ENCODE results near the gene TMPRSS3. TPM values are rescaled to one million over a fixed set of nuclear protein-coding genes. Genes with fewer than 3 reads are reported as not detected.

Gene TMPRSS3
- total RNA-seq, 1 donor from 2014 or later = not detected

GRCh38 chr21:42429021-42429420, 33.2 kb upstream of the TMPRSS3 start:
- no peak for DNase-seq (ENCODE audit: extremely low read depth, low read depth, low spot score)

- no peak for DNase-seq (ENCODE audit: extremely low read depth, low read depth, low spot score)
These were observed 32.1 kb upstream of the TMPRSS3 start for GRCh38 chr21:42427809-42428419.

- DNase-seq (ENCODE audit: extremely low read depth, low read depth, low spot score) = no peak
These were observed 31.1 kb upstream of the TMPRSS3 start for GRCh38 chr21:42426876-42427480.

- no peak for DNase-seq (ENCODE audit: extremely low read depth, low read depth, low spot score)
These were observed 30.6 kb upstream of the TMPRSS3 start for GRCh38 chr21:42426424-42426823.

- no peak for DNase-seq (ENCODE audit: extremely low read depth, low read depth, low spot score)
These were observed 29.7 kb upstream of the TMPRSS3 start for GRCh38 chr21:42425591-42425990.

GRCh38 chr21:42424914-42425541, 29.2 kb upstream of the TMPRSS3 start:
- DNase-seq (ENCODE audit: extremely low read depth, low read depth, low spot score) = no peak

GRCh38 chr21:42423685-42424084, 27.8 kb upstream of the TMPRSS3 start:
- DNase-seq (ENCODE audit: extremely low read depth, low read depth, low spot score) = no peak

GRCh38 chr21:42423197-42423675, 27.4 kb upstream of the TMPRSS3 start:
- DNase-seq (ENCODE audit: extremely low read depth, low read depth, low spot score) = no peak

GRCh38 chr21:42421018-42421793, 25.4 kb upstream of the TMPRSS3 start:
- no peak for DNase-seq (ENCODE audit: extremely low read depth, low read depth, low spot score)

GRCh38 chr21:42419845-42420244, 24.0 kb upstream of the TMPRSS3 start:
- no peak for DNase-seq (ENCODE audit: extremely low read depth, low read depth, low spot score)

GRCh38 chr21:42418886-42419285, 23.0 kb upstream of the TMPRSS3 start:
- no peak for DNase-seq (ENCODE audit: extremely low read depth, low read depth, low spot score)

GRCh38 chr21:42417533-42417932, 21.7 kb upstream of the TMPRSS3 start:
- DNase-seq (ENCODE audit: extremely low read depth, low read depth, low spot score) = no peak

- peak; percentile 27 for DNase-seq (ENCODE audit: extremely low read depth, low read depth, low spot score)
These were observed 19.3 kb upstream of the TMPRSS3 start for GRCh38 chr21:42414928-42415769.

- DNase-seq (ENCODE audit: extremely low read depth, low read depth, low spot score) = no peak
These were observed 18.7 kb upstream of the TMPRSS3 start for GRCh38 chr21:42414553-42414927.

- DNase-seq (ENCODE audit: extremely low read depth, low read depth, low spot score) = no peak
These were observed 18.2 kb upstream of the TMPRSS3 start for GRCh38 chr21:42414066-42414465.

- no peak for DNase-seq (ENCODE audit: extremely low read depth, low read depth, low spot score)
These were observed 17.6 kb upstream of the TMPRSS3 start for GRCh38 chr21:42413500-42413899.

GRCh38 chr21:42413093-42413492, 17.2 kb upstream of the TMPRSS3 start:
- no peak for DNase-seq (ENCODE audit: extremely low read depth, low read depth, low spot score)

- DNase-seq (ENCODE audit: extremely low read depth, low read depth, low spot score) = no peak
These were observed 16.7 kb upstream of the TMPRSS3 start for GRCh38 chr21:42412636-42412933.

GRCh38 chr21:42411891-42412635, 16.2 kb upstream of the TMPRSS3 start:
- no peak for DNase-seq (ENCODE audit: extremely low read depth, low read depth, low spot score)
